ENCODE results near the gene USP35.

DNA sequence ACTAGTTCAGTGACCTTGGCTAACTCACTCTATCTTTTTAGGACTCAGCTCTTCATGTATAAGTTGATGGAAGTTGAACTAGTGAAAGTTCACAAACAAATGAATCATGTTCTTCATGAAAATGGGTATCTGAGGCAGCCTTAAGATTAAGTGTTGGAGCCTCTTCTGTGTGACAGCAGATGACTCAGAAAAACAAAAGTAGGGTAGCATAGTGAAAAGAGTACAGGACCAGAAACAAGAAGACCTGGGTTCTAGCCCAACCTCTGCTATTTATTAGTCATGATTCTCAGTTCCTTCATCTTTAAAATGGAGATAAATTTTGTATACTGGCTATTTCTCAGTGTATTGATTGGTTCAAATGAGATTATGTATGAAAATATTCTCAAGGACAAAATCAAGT, 60.2 kb downstream of the USP35 start:
- no peak for TF ChIP-seq CTCF (IDR thresholded peaks at IDR 0.05)
- TF ChIP-seq EP300 (IDR thresholded peaks at IDR 0.05; ENCODE audit: borderline replicate concordance in 1 of 2, low read depth in 1 of 2, low read length in 1 of 2) = no peak

All from SK-N-SH (cell line).